HEK293 (cell line): Measurements from ENCODE around the gene MAST2.

Source experiments
- CTCF ChIA-PET: fragments of 350-600 bp; formaldehyde crosslinking; extraction: SDS; loops from one replicate; lab custom pipeline; 2021; ENCODE audit warnings: antibody characterized with exemption; lab: Yijun Ruan, JAX
- POLR2A ChIA-PET: fragments of 300-600 bp; formaldehyde crosslinking; extraction: SDS; loops from one replicate; lab custom pipeline; 2020; ENCODE audit warnings: antibody characterized with exemption, inconsistent platforms; lab: Yijun Ruan, JAX
- H3K27ac ChIP-seq: fragments of 200-500 bp; sonication (Bioruptor generic); 2 replicates; pipeline ENCODE4 v1.5.1; 2014; ENCODE audit warnings: low read depth, low read length, control low read depth, inconsistent platforms; ENCODE audit errors: extremely low read depth
- H3K36me3 ChIP-seq, 2 experiments: fragments of 200-500 bp in 1 of 2; sonication (Bioruptor generic) in 1 of 2; 1 replicate in 1 of 2; 2 replicates in 1 of 2; pipeline ENCODE4 v1.5.1; 2014 to 2017; ENCODE audit warnings: inconsistent platforms in 2 of 2, low read length in 2 of 2; ENCODE audit not compliant: control insufficient read depth in 2 of 2, insufficient read depth in 1 of 2
- H3K4me1 ChIP-seq: fragments of 200-500 bp; sonication (Bioruptor generic); 2 replicates; pipeline ENCODE4 v1.5.1; 2014; ENCODE audit warnings: mild to moderate bottlenecking, low read length, inconsistent platforms; ENCODE audit not compliant: control insufficient read depth, insufficient read depth
- H3K4me3 ChIP-seq: 2 replicates; pipeline ENCODE4 v1.5.1; 2011; ENCODE audit warnings: low read depth, mild to moderate bottlenecking, control low read depth, low read length, moderate library complexity
- H3K9me3 ChIP-seq: fragments of 200-500 bp; sonication (Bioruptor generic); 2 replicates; pipeline ENCODE4 v1.5.1; 2014; ENCODE audit warnings: low read depth, low read length, inconsistent platforms; ENCODE audit not compliant: control insufficient read depth, insufficient read depth
- EGR2 ChIP-seq: fragments of 450-650 bp; formaldehyde crosslinking; IDR thresholded peaks from 2 replicates; pipeline ENCODE4 v1.5.1; 2016; ENCODE audit warnings: low read depth, missing biosample characterization, missing genetic modification characterization
- GFI1B ChIP-seq: fragments of 450-650 bp; formaldehyde crosslinking; IDR thresholded peaks from 2 replicates; pipeline ENCODE4 v1.5.1; 2016; ENCODE audit warnings: missing biosample characterization, missing genetic modification characterization
- KLF7 ChIP-seq: fragments of 450-650 bp; formaldehyde crosslinking; IDR thresholded peaks from 2 replicates; pipeline ENCODE4 v1.5.1; 2016; ENCODE audit warnings: missing biosample characterization, missing genetic modification characterization, borderline replicate concordance
- OSR2 ChIP-seq: fragments of 450-650 bp; formaldehyde crosslinking; IDR thresholded peaks from 2 replicates; pipeline ENCODE4 v1.5.1; 2016; ENCODE audit warnings: missing biosample characterization, missing genetic modification characterization
- OVOL3 ChIP-seq: fragments of 450-650 bp; formaldehyde crosslinking; IDR thresholded peaks from 2 replicates; pipeline ENCODE4 v1.5.1; 2016; ENCODE audit warnings: missing biosample characterization, missing genetic modification characterization
- RBAK ChIP-seq: fragments of 450-650 bp; formaldehyde crosslinking; IDR thresholded peaks from 2 replicates; pipeline ENCODE4 v1.5.1; 2016; ENCODE audit warnings: missing biosample characterization, missing genetic modification characterization
- TRIM28 ChIP-seq: IDR thresholded peaks from 2 replicates; pipeline ENCODE4 v1.6.1; 2011; ENCODE audit warnings: low read length, control low read depth, borderline replicate concordance
- ZNF140 ChIP-seq: fragments of 450-650 bp; formaldehyde crosslinking; IDR thresholded peaks from 2 replicates; pipeline ENCODE4 v1.5.1; 2016; ENCODE audit warnings: missing biosample characterization, missing genetic modification characterization
- ZNF366 ChIP-seq: fragments of 450-650 bp; formaldehyde crosslinking; conservative IDR thresholded peaks from 2 replicates; pipeline ENCODE4 v1.5.1; 2016; ENCODE audit warnings: missing biosample characterization, missing genetic modification characterization
- ZNF621 ChIP-seq: fragments of 450-650 bp; formaldehyde crosslinking; IDR thresholded peaks from 2 replicates; pipeline ENCODE4 v1.5.1; 2017; ENCODE audit warnings: missing biosample characterization, missing genetic modification characterization
- ZNF626 ChIP-seq: fragments of 450-650 bp; sonication (Bioruptor Pico); formaldehyde crosslinking; IDR thresholded peaks from 2 replicates; pipeline ENCODE4 v1.5.1; 2018; ENCODE audit warnings: missing biosample characterization, missing genetic modification characterization, inconsistent platforms
- ZNF654 ChIP-seq: fragments of 450-650 bp; formaldehyde crosslinking; IDR thresholded peaks from 2 replicates; pipeline ENCODE4 v1.5.1; 2016; ENCODE audit warnings: low read depth, missing biosample characterization, missing genetic modification characterization
- ZNF660 ChIP-seq: fragments of 450-650 bp; IDR thresholded peaks from 2 replicates; pipeline ENCODE4 v1.5.1; 2018; ENCODE audit warnings: missing biosample characterization, mild to moderate bottlenecking, missing genetic modification characterization
- ZNF670 ChIP-seq: fragments of 450-650 bp; formaldehyde crosslinking; IDR thresholded peaks from 2 replicates; pipeline ENCODE4 v1.5.1; 2016; ENCODE audit warnings: missing biosample characterization, missing genetic modification characterization, low read depth
- ZNF707 ChIP-seq: fragments of 450-650 bp; formaldehyde crosslinking; IDR thresholded peaks from 2 replicates; pipeline ENCODE4 v1.5.1; 2016; ENCODE audit warnings: missing biosample characterization, missing genetic modification characterization
- ZNF776 ChIP-seq: fragments of 450-650 bp; formaldehyde crosslinking; IDR thresholded peaks from 2 replicates; pipeline ENCODE4 v1.5.0; 2017; ENCODE audit warnings: missing biosample characterization, missing genetic modification characterization, borderline replicate concordance
- TF ChIP-seq, protein P1 (sequence below): fragments of 450-650 bp; formaldehyde crosslinking; IDR thresholded peaks from 2 replicates; pipeline ENCODE4 v1.5.1; 2016; ENCODE audit warnings: missing biosample characterization, missing genetic modification characterization
- TF ChIP-seq, protein P2 (sequence below): fragments of 450-650 bp; formaldehyde crosslinking; IDR thresholded peaks from 2 replicates; pipeline ENCODE4 v1.5.1; 2016; ENCODE audit warnings: missing biosample characterization, missing genetic modification characterization
- TF ChIP-seq, protein P3 (sequence below): fragments of 450-650 bp; formaldehyde crosslinking; IDR thresholded peaks from 2 replicates; pipeline ENCODE4 v1.5.1; 2016; ENCODE audit warnings: missing biosample characterization, missing genetic modification characterization, low read depth
- TF ChIP-seq, protein P4 (sequence below): fragments of 450-650 bp; formaldehyde crosslinking; IDR thresholded peaks from 2 replicates; pipeline ENCODE4 v1.5.1; 2016; ENCODE audit warnings: missing biosample characterization, missing genetic modification characterization

MAST2 gene

DNA sequence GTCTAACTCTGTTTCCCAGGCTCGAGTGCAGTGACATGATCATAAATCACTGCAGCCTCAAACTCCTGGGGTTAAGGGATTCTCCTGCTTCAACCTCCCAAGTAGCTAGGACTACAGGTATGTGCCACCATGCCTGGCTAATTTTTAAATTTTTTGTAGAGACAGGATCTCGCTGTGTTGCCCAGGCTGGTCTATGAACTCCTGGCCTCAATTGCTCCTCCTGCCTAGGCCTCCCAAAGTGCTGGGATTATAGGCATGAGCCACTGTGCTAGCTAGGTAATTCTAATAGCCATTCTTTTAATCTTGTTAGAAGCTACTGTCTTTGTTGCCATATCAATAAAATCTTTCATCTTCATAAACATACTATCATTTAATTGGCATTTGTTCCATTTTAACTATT, 13.8 kb upstream of the MAST2 start:
- H3K9me3 ChIP-seq = no peaks in the 10 kb centered on the region
- no peaks in the 10 kb centered on the region for H3K4me1 ChIP-seq
- TF ChIP-seq ZNF654 (tag by site-specific recombination) (no peak), KLF7 (tag by site-specific recombination) (no peak), RBAK (tag by site-specific recombination) (no peak), ZNF660 (tag by site-specific recombination) (no peak), ZNF621 (tag by site-specific recombination) (no peak), TRIM28 (no peak), OSR2 (no peak), GFI1B (tag by site-specific recombination) (no peak), EGR2 (tag by site-specific recombination) (no peak), ZNF707 (tag by site-specific recombination) (no peak), ZNF366 (tag by site-specific recombination) (no peak)
- TF ChIP-seq, protein P1, sequence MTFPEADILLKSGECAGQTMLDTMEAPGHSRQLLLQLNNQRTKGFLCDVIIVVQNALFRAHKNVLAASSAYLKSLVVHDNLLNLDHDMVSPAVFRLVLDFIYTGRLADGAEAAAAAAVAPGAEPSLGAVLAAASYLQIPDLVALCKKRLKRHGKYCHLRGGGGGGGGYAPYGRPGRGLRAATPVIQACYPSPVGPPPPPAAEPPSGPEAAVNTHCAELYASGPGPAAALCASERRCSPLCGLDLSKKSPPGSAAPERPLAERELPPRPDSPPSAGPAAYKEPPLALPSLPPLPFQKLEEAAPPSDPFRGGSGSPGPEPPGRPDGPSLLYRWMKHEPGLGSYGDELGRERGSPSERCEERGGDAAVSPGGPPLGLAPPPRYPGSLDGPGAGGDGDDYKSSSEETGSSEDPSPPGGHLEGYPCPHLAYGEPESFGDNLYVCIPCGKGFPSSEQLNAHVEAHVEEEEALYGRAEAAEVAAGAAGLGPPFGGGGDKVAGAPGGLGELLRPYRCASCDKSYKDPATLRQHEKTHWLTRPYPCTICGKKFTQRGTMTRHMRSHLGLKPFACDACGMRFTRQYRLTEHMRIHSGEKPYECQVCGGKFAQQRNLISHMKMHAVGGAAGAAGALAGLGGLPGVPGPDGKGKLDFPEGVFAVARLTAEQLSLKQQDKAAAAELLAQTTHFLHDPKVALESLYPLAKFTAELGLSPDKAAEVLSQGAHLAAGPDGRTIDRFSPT (tag by site-specific recombination) = no peak
- TF ChIP-seq, protein P2, sequence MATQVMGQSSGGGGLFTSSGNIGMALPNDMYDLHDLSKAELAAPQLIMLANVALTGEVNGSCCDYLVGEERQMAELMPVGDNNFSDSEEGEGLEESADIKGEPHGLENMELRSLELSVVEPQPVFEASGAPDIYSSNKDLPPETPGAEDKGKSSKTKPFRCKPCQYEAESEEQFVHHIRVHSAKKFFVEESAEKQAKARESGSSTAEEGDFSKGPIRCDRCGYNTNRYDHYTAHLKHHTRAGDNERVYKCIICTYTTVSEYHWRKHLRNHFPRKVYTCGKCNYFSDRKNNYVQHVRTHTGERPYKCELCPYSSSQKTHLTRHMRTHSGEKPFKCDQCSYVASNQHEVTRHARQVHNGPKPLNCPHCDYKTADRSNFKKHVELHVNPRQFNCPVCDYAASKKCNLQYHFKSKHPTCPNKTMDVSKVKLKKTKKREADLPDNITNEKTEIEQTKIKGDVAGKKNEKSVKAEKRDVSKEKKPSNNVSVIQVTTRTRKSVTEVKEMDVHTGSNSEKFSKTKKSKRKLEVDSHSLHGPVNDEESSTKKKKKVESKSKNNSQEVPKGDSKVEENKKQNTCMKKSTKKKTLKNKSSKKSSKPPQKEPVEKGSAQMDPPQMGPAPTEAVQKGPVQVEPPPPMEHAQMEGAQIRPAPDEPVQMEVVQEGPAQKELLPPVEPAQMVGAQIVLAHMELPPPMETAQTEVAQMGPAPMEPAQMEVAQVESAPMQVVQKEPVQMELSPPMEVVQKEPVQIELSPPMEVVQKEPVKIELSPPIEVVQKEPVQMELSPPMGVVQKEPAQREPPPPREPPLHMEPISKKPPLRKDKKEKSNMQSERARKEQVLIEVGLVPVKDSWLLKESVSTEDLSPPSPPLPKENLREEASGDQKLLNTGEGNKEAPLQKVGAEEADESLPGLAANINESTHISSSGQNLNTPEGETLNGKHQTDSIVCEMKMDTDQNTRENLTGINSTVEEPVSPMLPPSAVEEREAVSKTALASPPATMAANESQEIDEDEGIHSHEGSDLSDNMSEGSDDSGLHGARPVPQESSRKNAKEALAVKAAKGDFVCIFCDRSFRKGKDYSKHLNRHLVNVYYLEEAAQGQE (tag by site-specific recombination) = no peak
- TF ChIP-seq, protein P3, sequence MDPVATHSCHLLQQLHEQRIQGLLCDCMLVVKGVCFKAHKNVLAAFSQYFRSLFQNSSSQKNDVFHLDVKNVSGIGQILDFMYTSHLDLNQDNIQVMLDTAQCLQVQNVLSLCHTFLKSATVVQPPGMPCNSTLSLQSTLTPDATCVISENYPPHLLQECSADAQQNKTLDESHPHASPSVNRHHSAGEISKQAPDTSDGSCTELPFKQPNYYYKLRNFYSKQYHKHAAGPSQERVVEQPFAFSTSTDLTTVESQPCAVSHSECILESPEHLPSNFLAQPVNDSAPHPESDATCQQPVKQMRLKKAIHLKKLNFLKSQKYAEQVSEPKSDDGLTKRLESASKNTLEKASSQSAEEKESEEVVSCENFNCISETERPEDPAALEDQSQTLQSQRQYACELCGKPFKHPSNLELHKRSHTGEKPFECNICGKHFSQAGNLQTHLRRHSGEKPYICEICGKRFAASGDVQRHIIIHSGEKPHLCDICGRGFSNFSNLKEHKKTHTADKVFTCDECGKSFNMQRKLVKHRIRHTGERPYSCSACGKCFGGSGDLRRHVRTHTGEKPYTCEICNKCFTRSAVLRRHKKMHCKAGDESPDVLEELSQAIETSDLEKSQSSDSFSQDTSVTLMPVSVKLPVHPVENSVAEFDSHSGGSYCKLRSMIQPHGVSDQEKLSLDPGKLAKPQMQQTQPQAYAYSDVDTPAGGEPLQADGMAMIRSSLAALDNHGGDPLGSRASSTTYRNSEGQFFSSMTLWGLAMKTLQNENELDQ (tag by site-specific recombination) = no peak
- ChIA-PET POLR2A (interaction anchor here (0.6 to 0.7 kb wide), 2 partner anchors 10 to 929 kb away, joined by 3 read pairs; partner anchors contain the start of gene EFCAB14), CTCF (interaction anchor here (0.6 kb wide), 1 partner anchor 25 kb away, joined by 5 read pairs; no protein-coding TSS in a partner anchor)
- no peaks in the 10 kb centered on the region for H3K36me3 ChIP-seq
- H3K4me3 ChIP-seq = no peak overlapping the region
- no peak overlapping the region for H3K27ac ChIP-seq

DNA sequence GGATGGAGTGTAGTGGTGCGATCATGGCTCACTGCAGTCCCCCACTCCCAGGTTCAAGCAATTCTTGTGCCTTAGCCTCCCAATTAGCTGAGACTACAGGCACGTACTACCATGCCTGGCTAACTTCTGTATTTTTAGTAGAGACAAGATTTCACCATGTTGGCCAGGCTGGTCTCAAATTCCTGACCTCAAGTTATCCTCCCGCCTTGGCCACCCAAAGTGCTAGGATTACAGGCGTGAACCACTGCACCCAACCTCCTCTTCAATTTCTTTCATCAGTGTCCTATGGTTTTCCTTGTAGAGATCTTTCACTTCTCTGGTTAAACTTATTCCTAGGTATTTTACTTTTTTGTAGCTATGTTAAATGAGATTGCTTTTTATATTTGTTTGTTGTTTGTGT, 10.7 kb upstream of the MAST2 start:
- ChIA-PET CTCF (no interaction called here), POLR2A (no interaction called here)
- TF ChIP-seq ZNF670 (no peak), OVOL3 (tag by site-specific recombination) (no peak), ZNF140 (tag by site-specific recombination) (no peak), ZNF626 (tag by site-specific recombination) (no peak), ZNF776 (tag by site-specific recombination) (no peak)
- TF ChIP-seq, protein P4, sequence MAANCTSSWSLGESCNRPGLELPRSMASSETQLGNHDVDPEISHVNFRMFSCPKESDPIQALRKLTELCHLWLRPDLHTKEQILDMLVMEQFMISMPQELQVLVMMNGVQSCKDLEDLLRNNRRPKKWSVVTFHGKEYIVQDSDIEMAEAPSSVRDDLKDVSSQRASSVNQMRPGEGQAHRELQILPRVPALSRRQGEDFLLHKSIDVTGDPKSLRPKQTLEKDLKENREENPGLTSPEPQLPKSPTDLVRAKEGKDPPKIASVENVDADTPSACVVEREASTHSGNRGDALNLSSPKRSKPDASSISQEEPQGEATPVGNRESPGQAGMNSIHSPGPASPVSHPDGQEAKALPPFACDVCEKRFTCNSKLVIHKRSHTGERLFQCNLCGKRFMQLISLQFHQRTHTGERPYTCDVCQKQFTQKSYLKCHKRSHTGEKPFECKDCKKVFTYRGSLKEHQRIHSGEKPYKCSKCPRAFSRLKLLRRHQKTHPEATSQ (tag by site-specific recombination) = no peak
- H3K4me3 ChIP-seq = no peak overlapping the region
- no peaks in the 10 kb centered on the region for H3K36me3 ChIP-seq
- H3K4me1 ChIP-seq = no peaks in the 10 kb centered on the region
- H3K9me3 ChIP-seq = no peaks in the 10 kb centered on the region
- H3K27ac ChIP-seq = no peak overlapping the region
